ENCODE results near the gene BFSP1. TPM values are rescaled to one million over a fixed set of nuclear protein-coding genes. Genes with fewer than 3 reads are reported as not detected.

Gene BFSP1
- total RNA-seq, 1 donor = 2.9 TPM

- H3K4me1 ChIP-seq (ENCODE audit: insufficient read depth, low read length) = no peaks in the 10 kb centered on the region
- no peaks in the 10 kb centered on the region for H4K20me1 ChIP-seq (ENCODE audit: insufficient read depth, low read length)
- H3K36me3 ChIP-seq (ENCODE audit: insufficient read depth, low read length) = no peaks in the 10 kb centered on the region
- no peak overlapping the region for H3K4me2 ChIP-seq (ENCODE audit: insufficient read depth, low read length)
- no peak for TF ChIP-seq CTCF (IDR thresholded peaks at IDR 0.05; ENCODE audit: extremely low read depth, low read depth, low read length)
- H3K4me3 ChIP-seq (ENCODE audit: insufficient read depth, low read length) = no peak overlapping the region
- no peaks in the 10 kb centered on the region for H3K79me2 ChIP-seq (ENCODE audit: insufficient read depth, low read length)
- H3K9me3 ChIP-seq (ENCODE audit: low read depth, low read length) = no peaks in the 10 kb centered on the region
- H3K27ac ChIP-seq (ENCODE audit: low read depth, low read length) = no peak overlapping the region
- no peaks in the 10 kb centered on the region for H3K27me3 ChIP-seq (ENCODE audit: insufficient read depth, low read length)
- H2AFZ ChIP-seq (ENCODE audit: low read length) = no peak overlapping the region
- DNase-seq (ENCODE audit: insufficient read length, low spot score, missing footprints) = no peak
Measured at GRCh38 chr20:17468073-17468840, 62.9 kb downstream of the BFSP1 start.

- H3K4me2 ChIP-seq (ENCODE audit: insufficient read depth, low read length) = no peak overlapping the region
- no peak overlapping the region for H3K4me3 ChIP-seq (ENCODE audit: insufficient read depth, low read length)
- H2AFZ ChIP-seq (ENCODE audit: low read length) = no peak overlapping the region
- no peaks in the 10 kb centered on the region for H3K4me1 ChIP-seq (ENCODE audit: insufficient read depth, low read length)
- H4K20me1 ChIP-seq (ENCODE audit: insufficient read depth, low read length) = no peaks in the 10 kb centered on the region
- DNase-seq (ENCODE audit: insufficient read length, low spot score, missing footprints) = no peak
- no peak overlapping the region for H3K27ac ChIP-seq (ENCODE audit: low read depth, low read length)
- H3K9me3 ChIP-seq (ENCODE audit: low read depth, low read length) = no peaks in the 10 kb centered on the region
- no peaks in the 10 kb centered on the region for H3K36me3 ChIP-seq (ENCODE audit: insufficient read depth, low read length)
- no peak for TF ChIP-seq CTCF (IDR thresholded peaks at IDR 0.05; ENCODE audit: extremely low read depth, low read depth, low read length)
- no peaks in the 10 kb centered on the region for H3K27me3 ChIP-seq (ENCODE audit: insufficient read depth, low read length)
- no peaks in the 10 kb centered on the region for H3K79me2 ChIP-seq (ENCODE audit: insufficient read depth, low read length)
Measured at GRCh38 chr20:17467120-17467655, 64.0 kb downstream of the BFSP1 start.

- Histone ChIP-seq H3K27me3 (ENCODE audit: insufficient read depth, low read length) (no peaks in the 10 kb centered on the region), H3K4me1 (ENCODE audit: insufficient read depth, low read length) (no peaks in the 10 kb centered on the region), H4K20me1 (ENCODE audit: insufficient read depth, low read length) (no peaks in the 10 kb centered on the region), H3K9me3 (ENCODE audit: low read depth, low read length) (no peaks in the 10 kb centered on the region), H2AFZ (ENCODE audit: low read length) (no peak overlapping the region), H3K4me3 (ENCODE audit: insufficient read depth, low read length) (no peak overlapping the region), H3K36me3 (ENCODE audit: insufficient read depth, low read length) (no peaks in the 10 kb centered on the region), H3K27ac (ENCODE audit: low read depth, low read length) (no peak overlapping the region), H3K4me2 (ENCODE audit: insufficient read depth, low read length) (no peak overlapping the region), H3K79me2 (ENCODE audit: insufficient read depth, low read length) (no peaks in the 10 kb centered on the region)
- no peak for DNase-seq (ENCODE audit: insufficient read length, low spot score, missing footprints)
- TF ChIP-seq CTCF (IDR thresholded peaks at IDR 0.05; ENCODE audit: extremely low read depth, low read depth, low read length) = no peak
Measured at GRCh38 chr20:17466641-17467040, 64.5 kb downstream of the BFSP1 start.

DNA sequence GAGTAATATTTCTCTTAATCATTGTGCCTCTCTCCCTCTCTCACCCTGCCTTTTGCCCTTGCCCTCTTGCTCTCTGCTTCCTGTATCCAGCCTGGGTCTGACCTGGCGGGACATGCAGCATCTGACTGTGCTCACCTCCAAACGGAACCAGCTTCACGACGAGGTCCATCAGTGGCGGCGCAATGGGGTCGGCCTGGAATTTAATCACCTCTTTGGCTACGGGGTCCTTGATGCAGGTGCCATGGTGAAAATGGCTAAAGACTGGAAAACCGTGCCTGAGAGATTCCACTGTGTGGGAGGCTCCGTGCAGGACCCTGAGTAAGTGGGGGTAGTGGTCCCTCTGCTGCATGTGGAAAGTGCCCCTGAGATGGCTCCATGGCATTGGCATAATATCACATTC, 65.9 kb downstream of the BFSP1 start:
- DNase-seq (ENCODE audit: insufficient read length, low spot score, missing footprints) = no peak
- Histone ChIP-seq H3K4me2 (ENCODE audit: insufficient read depth, low read length) (no peak overlapping the region), H3K79me2 (ENCODE audit: insufficient read depth, low read length) (no peaks in the 10 kb centered on the region), H3K4me1 (ENCODE audit: insufficient read depth, low read length) (no peaks in the 10 kb centered on the region), H2AFZ (ENCODE audit: low read length) (no peak overlapping the region), H3K27me3 (ENCODE audit: insufficient read depth, low read length) (no peaks in the 10 kb centered on the region), H3K36me3 (ENCODE audit: insufficient read depth, low read length) (no peaks in the 10 kb centered on the region), H4K20me1 (ENCODE audit: insufficient read depth, low read length) (no peaks in the 10 kb centered on the region), H3K9me3 (ENCODE audit: low read depth, low read length) (no peaks in the 10 kb centered on the region), H3K4me3 (ENCODE audit: insufficient read depth, low read length) (no peak overlapping the region), H3K27ac (ENCODE audit: low read depth, low read length) (no peak overlapping the region)
- TF ChIP-seq CTCF (IDR thresholded peaks at IDR 0.05; ENCODE audit: extremely low read depth, low read depth, low read length) = no peak

Data from osteoblast (primary cell).